ENCODE data around the gene SNX9. TPM values are rescaled to one million over a fixed set of nuclear protein-coding genes. Genes with fewer than 3 reads are reported as not detected.

SNX9 gene
- total and polyA plus RNA-seq, 10 of the 15 experiments (the other 5 are each of a cell fraction or from before 2014, with no cell fraction given): 0.03 to 2.0 (median 0.37) TPM

DNA sequence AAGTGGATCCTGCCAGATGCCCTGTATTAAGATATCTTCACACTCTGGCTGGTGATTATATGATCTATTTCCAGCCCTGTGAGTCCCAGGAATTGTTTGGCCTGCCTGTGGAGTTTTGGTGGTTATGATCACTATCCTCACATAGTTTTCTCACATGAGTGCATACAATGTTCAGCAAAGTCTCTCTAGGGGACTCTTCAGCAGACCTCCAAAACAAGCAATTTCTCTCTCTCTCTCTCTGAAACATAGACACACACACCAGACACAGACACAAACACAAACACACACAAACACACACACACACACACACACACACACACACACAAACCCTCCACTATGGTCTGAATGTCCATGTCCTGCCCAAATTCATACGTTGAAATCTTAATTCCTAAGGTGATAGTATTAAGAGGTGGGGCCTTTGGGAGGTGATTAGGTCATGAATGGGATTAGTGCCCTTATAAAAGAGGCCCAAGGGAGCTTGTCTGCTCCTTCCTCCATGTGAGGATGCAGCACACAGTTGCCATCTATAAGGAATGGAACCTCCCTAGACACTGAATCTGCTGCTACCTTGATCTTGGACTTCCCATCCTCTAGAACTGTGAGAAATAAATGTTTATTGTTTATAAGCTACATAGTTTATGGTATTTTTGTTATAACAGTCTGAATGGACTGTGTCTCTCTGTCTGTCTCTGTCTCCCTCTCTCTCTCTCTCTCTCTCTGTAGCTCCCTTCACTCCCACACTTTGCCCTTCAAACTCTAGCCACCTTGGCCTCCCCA lies 136.6 kb downstream of the SNX9 start:
- FAIRE-seq: no peak
- H3K27me3 ChIP-seq (replicated peaks in 1 of 2; ENCODE audit: control insufficient read depth in 2 of 2, insufficient read depth in 2 of 2, low read length in 1 of 2): no peaks in the 10 kb centered on the region
- no peaks in the 10 kb centered on the region for H3K36me3 ChIP-seq (ENCODE audit: control insufficient read depth in 2 of 2, insufficient read depth in 2 of 2, low read length in 1 of 2)
- 58% methylated on average over 1 of the region's 1 CpG for WGBS (ENCODE audit: insufficient coverage, insufficient replicate concordance, low lambda C conversion rate, missing lambda C conversion rate)
- in situ Hi-C loops (cut with MboI) (no loop called here), intact Hi-C loops (cut with micrococcal nuclease; ENCODE audit: unreplicated experiment) (no loop called here)
- H3K4me2 ChIP-seq (ENCODE audit: control insufficient read depth, insufficient read depth): no peak overlapping the region
- RAD21 ChIA-PET (ENCODE audit: unreplicated experiment): no interaction called here
- no peak for ATAC-seq
- TF ChIP-seq RFX5 (IDR thresholded peaks at IDR 0.05; ENCODE audit: low read depth, low read length): no peak
- TF ChIP-seq STAT3 (IDR thresholded peaks at IDR 0.05; ENCODE audit: low read depth, low read length): no peak
- TF ChIP-seq ATF3 (IDR thresholded peaks at IDR 0.05; ENCODE audit: borderline replicate concordance, extremely low read depth, low read depth, low read length): no peak
- no peak for TF ChIP-seq RBBP5 (conservative IDR thresholded peaks at IDR 0.05)
- no peak for TF ChIP-seq FOS (IDR thresholded peaks at IDR 0.05; ENCODE audit: borderline replicate concordance, extremely low read depth, insufficient read length)
- SMC1A ChIA-PET (ENCODE audit: uncharacterized antibody, unreplicated experiment): no interaction called here
- H3K4me3 ChIP-seq: no peak overlapping the region
- H3K9ac ChIP-seq (ENCODE audit: control insufficient read depth, insufficient read depth, low read length): no peak overlapping the region
- POLR2A ChIA-PET: no interaction called here
- no peak overlapping the region for H2AFZ ChIP-seq (ENCODE audit: control insufficient read depth, low read depth, low read length)
- no peak for DNase-seq (ENCODE audit: low read depth, low spot score)
- BruUV-seq (replicated peaks): no TSS peak
- H3K79me2 ChIP-seq (ENCODE audit: control insufficient read depth, insufficient read depth, low read length): no peaks in the 10 kb centered on the region
- no peak overlapping the region for H3K27ac ChIP-seq (ENCODE audit: control insufficient read depth, insufficient read depth)
- no peaks in the 10 kb centered on the region for H4K20me1 ChIP-seq (ENCODE audit: control insufficient read depth, insufficient read depth)
- H3K4me1 ChIP-seq (ENCODE audit: control insufficient read depth, insufficient read depth, low read length): no peaks in the 10 kb centered on the region
- peaks cover 8% of the 10 kb centered on the region; the same call in 2 of the 3 replicates for H3K9me3 ChIP-seq (replicated peaks; ENCODE audit: control insufficient read depth, insufficient read depth, low read length)
- CTCF ChIA-PET: no interaction called here

DNA sequence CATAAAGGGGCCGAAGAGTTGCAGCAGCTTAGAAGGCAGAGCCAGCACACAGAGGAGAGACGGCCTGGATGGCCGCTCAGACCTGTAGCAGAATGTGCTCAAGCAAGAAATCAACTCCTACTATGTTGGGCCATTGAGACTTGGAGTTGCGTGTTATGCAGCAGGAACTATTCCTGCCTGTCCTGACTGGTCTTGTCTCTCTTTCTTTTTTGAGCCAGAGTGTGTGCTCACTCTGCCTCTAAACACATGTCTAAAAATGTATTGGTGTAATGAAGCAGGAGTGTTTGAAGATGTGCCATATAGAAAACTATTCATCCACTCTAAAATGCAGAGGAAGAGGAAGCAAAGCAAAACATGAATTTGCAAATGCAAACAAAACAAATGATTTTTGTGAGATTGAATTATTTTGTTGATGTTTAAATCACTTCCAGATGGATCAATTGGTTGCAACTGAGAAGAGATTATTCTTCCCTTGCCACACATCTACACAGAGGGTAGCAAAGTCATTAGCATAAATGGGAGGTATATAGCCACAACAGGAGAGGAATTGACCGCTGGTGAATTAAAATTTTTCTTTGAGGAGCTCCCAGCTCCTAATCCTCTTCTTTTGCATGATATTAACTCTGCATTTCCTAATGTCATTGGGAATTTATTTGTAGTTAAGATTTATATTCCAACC lies 138.2 kb downstream of the SNX9 start:
- H3K79me2 ChIP-seq (ENCODE audit: control insufficient read depth, insufficient read depth, low read length): no peaks in the 10 kb centered on the region
- ATAC-seq: no peak
- H3K4me2 ChIP-seq (ENCODE audit: control insufficient read depth, insufficient read depth): no peak overlapping the region
- WGBS (ENCODE audit: insufficient coverage, insufficient replicate concordance, low lambda C conversion rate, missing lambda C conversion rate): 62% methylated on average over 5 of the region's 5 CpGs
- H3K36me3 ChIP-seq (ENCODE audit: control insufficient read depth in 2 of 2, insufficient read depth in 2 of 2, low read length in 1 of 2): no peaks in the 10 kb centered on the region
- peaks cover 8% of the 10 kb centered on the region; the same call in 2 of the 3 replicates for H3K9me3 ChIP-seq (replicated peaks; ENCODE audit: control insufficient read depth, insufficient read depth, low read length)
- no peak overlapping the region for H3K4me3 ChIP-seq
- DNase-seq (ENCODE audit: low read depth, low spot score): no peak
- H3K27me3 ChIP-seq (replicated peaks in 1 of 2; ENCODE audit: control insufficient read depth in 2 of 2, insufficient read depth in 2 of 2, low read length in 1 of 2): no peaks in the 10 kb centered on the region
- H3K27ac ChIP-seq (ENCODE audit: control insufficient read depth, insufficient read depth): no peak overlapping the region
- H3K9ac ChIP-seq (ENCODE audit: control insufficient read depth, insufficient read depth, low read length): no peak overlapping the region
- intact Hi-C loops (cut with micrococcal nuclease; ENCODE audit: unreplicated experiment) (no loop called here), in situ Hi-C loops (cut with MboI) (no loop called here)
- ChIA-PET RAD21 (ENCODE audit: unreplicated experiment) (no interaction called here), POLR2A (no interaction called here), SMC1A (ENCODE audit: uncharacterized antibody, unreplicated experiment) (no interaction called here), CTCF (no interaction called here)
- H3K4me1 ChIP-seq (ENCODE audit: control insufficient read depth, insufficient read depth, low read length): no peaks in the 10 kb centered on the region
- H2AFZ ChIP-seq (ENCODE audit: control insufficient read depth, low read depth, low read length): no peak overlapping the region
- BruUV-seq (replicated peaks): no TSS peak
- H4K20me1 ChIP-seq (ENCODE audit: control insufficient read depth, insufficient read depth): no peaks in the 10 kb centered on the region
- FAIRE-seq: no peak
- TF ChIP-seq HCFC1 (IDR thresholded peaks at IDR 0.05; ENCODE audit: low read length) (no peak), POLR2AphosphoS2 (IDR thresholded peaks at IDR 0.05; ENCODE audit: low read depth, low read length) (no peak), ZNF217 (IDR thresholded peaks at IDR 0.05) (no peak), ESRRA (IDR thresholded peaks at IDR 0.05; ENCODE audit: low read length) (no peak), KDM1A (IDR thresholded peaks at IDR 0.05; ENCODE audit: borderline replicate concordance) (no peak), SMAD5 (IDR thresholded peaks at IDR 0.05; ENCODE audit: low read depth) (no peak), TCF3 (IDR thresholded peaks at IDR 0.05; ENCODE audit: borderline replicate concordance, insufficient read depth, low read depth, low read length) (no peak), MYC (IDR thresholded peaks at IDR 0.05; ENCODE audit: insufficient read depth, insufficient read length, insufficient replicate concordance, low read length, severe bottlenecking) (no peak), SUZ12 (IDR thresholded peaks at IDR 0.05; ENCODE audit: unreplicated experiment) (no peak), ZNF274 (IDR thresholded peaks at IDR 0.05; ENCODE audit: insufficient read depth, insufficient read length) (no peak), EED (IDR thresholded peaks at IDR 0.05; ENCODE audit: low read depth) (no peak)
- TF ChIP-seq, protein P1, sequence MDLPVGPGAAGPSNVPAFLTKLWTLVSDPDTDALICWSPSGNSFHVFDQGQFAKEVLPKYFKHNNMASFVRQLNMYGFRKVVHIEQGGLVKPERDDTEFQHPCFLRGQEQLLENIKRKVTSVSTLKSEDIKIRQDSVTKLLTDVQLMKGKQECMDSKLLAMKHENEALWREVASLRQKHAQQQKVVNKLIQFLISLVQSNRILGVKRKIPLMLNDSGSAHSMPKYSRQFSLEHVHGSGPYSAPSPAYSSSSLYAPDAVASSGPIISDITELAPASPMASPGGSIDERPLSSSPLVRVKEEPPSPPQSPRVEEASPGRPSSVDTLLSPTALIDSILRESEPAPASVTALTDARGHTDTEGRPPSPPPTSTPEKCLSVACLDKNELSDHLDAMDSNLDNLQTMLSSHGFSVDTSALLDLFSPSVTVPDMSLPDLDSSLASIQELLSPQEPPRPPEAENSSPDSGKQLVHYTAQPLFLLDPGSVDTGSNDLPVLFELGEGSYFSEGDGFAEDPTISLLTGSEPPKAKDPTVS (IDR thresholded peaks at IDR 0.05; ENCODE audit: low read depth, low read length): no peak
